Muscle of leg (tissue), 11 donors: Measurements from ENCODE around the gene CFAP73. TPM values are rescaled to one million over a fixed set of nuclear protein-coding genes. Genes with fewer than 3 reads are reported as not detected.
"Not testable (repeated sequence)": the region's sequence is repeated elsewhere in the genome, so short reads cannot be mapped to it uniquely, and the experiment has no call there.

Experiments
- DNase-seq: peaks from one replicate; pipeline ENCODE4 v3.0.0; 2013
- H3K27ac ChIP-seq: one replicate; pipeline ENCODE4 v1.5.1; 2013; ENCODE audit warnings: mild to moderate bottlenecking, low read length, control low read depth
- H3K27me3 ChIP-seq: one replicate; pipeline ENCODE4 v1.6.1; 2013; ENCODE audit warnings: low read length; ENCODE audit not compliant: control insufficient read depth, insufficient read depth
- H3K36me3 ChIP-seq: one replicate; pipeline ENCODE4 v1.6.1; 2013; ENCODE audit warnings: low read length; ENCODE audit not compliant: control insufficient read depth, insufficient read depth
- H3K4me1 ChIP-seq: one replicate; pipeline ENCODE4 v1.6.1; 2013; ENCODE audit warnings: low read length; ENCODE audit not compliant: control insufficient read depth, insufficient read depth
- H3K4me3 ChIP-seq: one replicate; pipeline ENCODE4 v1.5.1; 2013; ENCODE audit warnings: low read length, control low read depth
- H3K9me3 ChIP-seq: replicated peaks from 2 replicates; pipeline ENCODE4 v1.6.1; 2013; ENCODE audit warnings: low read depth, low read length; ENCODE audit not compliant: control insufficient read depth
- WGBS: methylation state at CpG from one replicate; pipeline ENCODE4 v1.1.5; 2013; ENCODE audit warnings: missing lambda C conversion rate; ENCODE audit not compliant: insufficient coverage; 5-methylcytosine and 5-hydroxymethylcytosine counted together
- polyA plus RNA-seq, 8 donors: library from polyadenylated mRNA; unstranded; fragments of 120-200 nt; gene quantifications; one replicate each; pipeline versions ENCODE4 v1.2.1 to v1.2.3, GENCODE V29; 2013; ENCODE audit warnings: inconsistent platforms in 1 of 8, low replicate concordance in 1 of 8; ENCODE audit not compliant: insufficient read length in 8 of 8, insufficient read depth in 1 of 8
- total RNA-seq: library from RNA; stranded (reverse); fragments of 120-200 nt; gene quantifications from one replicate; pipeline ENCODE4 v1.2.4, GENCODE V29; 2013

Gene CFAP73
- total and polyA plus RNA-seq, 9 donors, result 0.16 to 0.47 (median 0.18) TPM; not detected in 3

- DNase-seq, result no peak
- peaks cover 24% of the 10 kb centered on the region for H3K27me3 ChIP-seq
- WGBS, result 93% methylated on average over 4 of the region's 5 CpGs
- H3K27ac ChIP-seq, result no peak overlapping the region
- H3K9me3 ChIP-seq, result no peaks in the 10 kb centered on the region
- H3K4me1 ChIP-seq, result no peaks in the 10 kb centered on the region
- no peak overlapping the region for H3K4me3 ChIP-seq
- no peaks in the 10 kb centered on the region for H3K36me3 ChIP-seq
Measured at GRCh38 chr12:113109360-113109759, 40.2 kb upstream of the CFAP73 start.

DNA sequence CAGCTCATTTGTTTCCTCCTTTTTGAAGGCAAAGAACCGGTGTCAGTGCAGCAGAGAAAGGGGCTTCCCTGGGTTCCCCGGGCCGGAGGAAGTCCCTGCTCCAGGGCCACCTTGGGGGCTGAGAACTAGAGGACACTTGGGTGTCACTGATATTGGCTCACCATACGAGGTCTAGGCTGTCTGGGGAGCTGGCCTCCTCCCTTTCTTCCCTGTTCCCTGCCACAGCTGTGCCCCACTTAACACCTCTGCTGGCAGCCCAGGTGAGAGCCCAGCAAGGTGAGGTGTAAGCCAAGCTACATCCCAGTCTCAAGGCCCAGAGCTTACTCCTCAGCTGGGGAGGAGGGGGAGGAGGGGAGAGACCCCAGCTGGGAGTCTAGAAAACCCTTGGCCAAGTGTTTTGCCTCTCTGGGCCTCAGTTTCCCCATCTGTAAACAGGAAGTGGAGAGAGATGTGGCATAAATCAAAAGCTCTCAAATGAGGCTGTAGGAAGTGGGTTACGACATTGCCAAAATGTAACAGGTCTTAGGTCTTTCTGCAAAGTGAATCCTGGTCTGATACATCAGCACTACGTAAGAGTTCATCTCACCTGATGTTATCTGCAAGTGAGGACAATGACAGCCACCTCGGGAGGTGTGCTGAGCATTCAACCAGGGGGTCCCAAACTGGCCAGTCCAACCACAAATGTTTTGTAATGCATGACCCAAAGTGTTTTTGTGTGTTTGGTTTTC is 39.5 kb upstream of the CFAP73 start:
- Histone ChIP-seq H3K9me3 (no peaks in the 10 kb centered on the region), H3K4me1 (no peaks in the 10 kb centered on the region), H3K27ac (no peak overlapping the region), H3K4me3 (no peak overlapping the region), H3K36me3 (no peaks in the 10 kb centered on the region), H3K27me3 (peaks cover 19% of the 10 kb centered on the region)
- no peak for DNase-seq
- WGBS, result 44% methylated on average over 6 of the region's 7 CpGs

- Histone ChIP-seq H3K27me3 (peaks cover 14% of the 10 kb centered on the region), H3K4me3 (no peak overlapping the region)
- WGBS, result no CpG with 5 or more reads among the region's 3 CpGs
Measured at GRCh38 chr12:113111247-113111646, 38.3 kb upstream of the CFAP73 start.

GRCh38 chr12:113112043-113112899 is 37.3 kb upstream of the CFAP73 start:
- Histone ChIP-seq H3K27me3 (peaks cover 11% of the 10 kb centered on the region), H3K27ac (no peak overlapping the region), H3K4me1 (no peaks in the 10 kb centered on the region), H3K4me3 (no peak overlapping the region), H3K9me3 (no peaks in the 10 kb centered on the region), H3K36me3 (no peaks in the 10 kb centered on the region)
- WGBS, result 44% methylated on average over 36 of the region's 39 CpGs
- no peak for DNase-seq

More at GRCh38 chr12:113111247-113111646, 38.3 kb upstream of the CFAP73 start:
- no peaks in the 10 kb centered on the region for H3K36me3 ChIP-seq
- H3K27ac ChIP-seq, result no peak overlapping the region
- no peaks in the 10 kb centered on the region for H3K4me1 ChIP-seq
- H3K9me3 ChIP-seq, result no peaks in the 10 kb centered on the region
- DNase-seq, result no peak

DNA sequence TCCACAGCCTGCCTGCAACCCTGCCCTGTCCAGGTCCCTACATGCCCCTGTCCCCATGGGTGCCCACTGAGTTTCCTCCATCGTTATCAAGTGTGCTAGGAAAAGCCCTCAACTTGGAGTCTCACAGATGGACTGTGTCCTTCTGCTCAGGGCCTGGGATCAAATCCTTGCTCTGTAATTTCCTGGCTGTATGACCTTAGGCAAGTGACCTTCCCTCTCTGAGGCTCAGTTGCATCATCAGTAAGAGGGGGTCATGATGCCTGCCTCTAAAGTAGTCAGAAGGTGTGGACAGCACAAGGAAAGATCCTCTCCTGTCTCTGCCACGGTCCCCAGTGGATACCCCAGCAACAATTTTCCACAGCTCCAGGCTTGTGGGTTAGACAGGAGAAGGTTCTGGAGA is 36.1 kb upstream of the CFAP73 start:
- WGBS, result no CpG with 5 or more reads among the region's 2 CpGs
- Histone ChIP-seq H3K9me3 (no peaks in the 10 kb centered on the region), H3K27ac (no peak overlapping the region), H3K36me3 (no peaks in the 10 kb centered on the region), H3K27me3 (peaks cover 11% of the 10 kb centered on the region), H3K4me1 (no peaks in the 10 kb centered on the region), H3K4me3 (no peak overlapping the region)
- no peak for DNase-seq

- WGBS, result 83% methylated on average over 13 of the region's 19 CpGs
- no peak overlapping the region for H3K27ac ChIP-seq
- no peak for DNase-seq
- no peaks in the 10 kb centered on the region for H3K9me3 ChIP-seq
- H3K4me3 ChIP-seq, result no peak overlapping the region
- peaks cover 12% of the 10 kb centered on the region for H3K27me3 ChIP-seq
- H3K36me3 ChIP-seq, result no peaks in the 10 kb centered on the region
- no peaks in the 10 kb centered on the region for H3K4me1 ChIP-seq
Measured at GRCh38 chr12:113114447-113115178, 34.9 kb upstream of the CFAP73 start.

- no peaks in the 10 kb centered on the region for H3K9me3 ChIP-seq
- H3K4me3 ChIP-seq, result no peak overlapping the region
- no peak for DNase-seq
- no peak overlapping the region for H3K27ac ChIP-seq
- H3K27me3 ChIP-seq, result peaks cover 18% of the 10 kb centered on the region
- no peaks in the 10 kb centered on the region for H3K36me3 ChIP-seq
- H3K4me1 ChIP-seq, result no peaks in the 10 kb centered on the region
- WGBS, result 81% methylated on average over 20 of the region's 22 CpGs
Measured at GRCh38 chr12:113115455-113116126, 33.9 kb upstream of the CFAP73 start.

GRCh38 chr12:113116875-113117274 is 32.6 kb upstream of the CFAP73 start:
- Histone ChIP-seq H3K36me3 (no peaks in the 10 kb centered on the region), H3K9me3 (no peaks in the 10 kb centered on the region), H3K27ac (no peak overlapping the region), H3K4me3 (no peak overlapping the region), H3K4me1 (no peaks in the 10 kb centered on the region), H3K27me3 (peaks cover 21% of the 10 kb centered on the region)
- DNase-seq, result no peak
- WGBS, result 49% methylated on average over 2 of the region's 6 CpGs

DNA sequence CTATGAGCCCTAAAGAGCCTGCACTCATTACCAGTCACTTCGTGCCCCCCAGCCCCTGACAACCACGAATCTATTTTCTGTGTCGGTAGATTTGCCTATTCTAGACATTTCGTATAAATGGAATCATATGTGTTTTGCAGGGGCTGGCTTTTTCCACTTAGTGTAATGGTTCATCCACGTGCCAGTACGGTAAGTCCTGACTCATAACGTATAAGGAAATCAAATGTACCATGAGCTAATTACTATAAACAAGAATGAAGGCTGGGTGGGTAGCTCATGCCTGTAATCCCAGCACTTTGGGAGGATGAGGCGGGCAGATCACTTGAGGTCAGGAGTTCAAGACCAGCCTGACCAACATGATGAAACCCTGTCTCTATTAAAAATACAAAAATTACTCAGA is 31.8 kb upstream of the CFAP73 start:
- H3K27me3 ChIP-seq, result peaks cover 19% of the 10 kb centered on the region
- DNase-seq, result not testable (repeated sequence)
- no CpG with 5 or more reads among the region's 8 CpGs for WGBS

More for the DNA sequence above, 31.8 kb upstream of the CFAP73 start:
- not testable (repeated sequence) for H3K27ac ChIP-seq, H3K9me3 ChIP-seq, H3K36me3 ChIP-seq, H3K4me1 ChIP-seq, H3K4me3 ChIP-seq
